NB4 (cell line): Measurements from ENCODE around the gene ABLIM2.

Experiments
- MYC ChIP-seq: IDR thresholded peaks from 2 replicates; pipeline ENCODE4 v1.6.1; 2011; ENCODE audit warnings: low read depth, low read length
- POLR2A ChIP-seq: IDR thresholded peaks from 2 replicates; pipeline ENCODE4 v1.6.1; 2011; ENCODE audit warnings: mild to moderate bottlenecking; ENCODE audit not compliant: insufficient read length; ENCODE audit errors: extremely low read depth
- TF ChIP-seq, protein P1 (sequence below): IDR thresholded peaks from one replicate; pipeline ENCODE4 v1.5.1; 2012; ENCODE audit warnings: low read depth, low read length
- TF ChIP-seq, protein P2 (sequence below): IDR thresholded peaks from 2 replicates; pipeline ENCODE4 v1.6.1; 2011; ENCODE audit warnings: low read depth, low read length

DNA sequence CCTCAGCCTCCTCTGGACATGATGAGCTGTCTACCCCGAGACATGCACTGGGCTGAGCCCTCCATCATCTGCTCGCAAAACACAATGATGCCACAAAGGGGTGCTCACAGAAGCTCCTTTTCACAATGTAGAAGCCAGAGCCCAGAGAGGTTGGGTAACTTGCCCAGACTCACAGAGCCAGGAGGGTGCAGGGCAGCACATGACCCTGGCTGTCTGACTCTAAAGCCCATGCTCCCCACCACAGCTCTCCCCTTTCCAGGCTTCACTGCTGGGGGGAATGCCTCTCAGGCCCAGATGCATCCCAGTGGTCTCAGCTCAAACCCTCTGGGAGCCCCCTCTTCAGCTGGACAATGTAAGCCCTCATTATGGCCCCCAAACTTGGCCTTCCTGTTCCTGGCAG is 120.5 kb downstream of the ABLIM2 start:
- TF ChIP-seq MYC: no peak
- no peak for TF ChIP-seq POLR2A
- TF ChIP-seq, protein P1, sequence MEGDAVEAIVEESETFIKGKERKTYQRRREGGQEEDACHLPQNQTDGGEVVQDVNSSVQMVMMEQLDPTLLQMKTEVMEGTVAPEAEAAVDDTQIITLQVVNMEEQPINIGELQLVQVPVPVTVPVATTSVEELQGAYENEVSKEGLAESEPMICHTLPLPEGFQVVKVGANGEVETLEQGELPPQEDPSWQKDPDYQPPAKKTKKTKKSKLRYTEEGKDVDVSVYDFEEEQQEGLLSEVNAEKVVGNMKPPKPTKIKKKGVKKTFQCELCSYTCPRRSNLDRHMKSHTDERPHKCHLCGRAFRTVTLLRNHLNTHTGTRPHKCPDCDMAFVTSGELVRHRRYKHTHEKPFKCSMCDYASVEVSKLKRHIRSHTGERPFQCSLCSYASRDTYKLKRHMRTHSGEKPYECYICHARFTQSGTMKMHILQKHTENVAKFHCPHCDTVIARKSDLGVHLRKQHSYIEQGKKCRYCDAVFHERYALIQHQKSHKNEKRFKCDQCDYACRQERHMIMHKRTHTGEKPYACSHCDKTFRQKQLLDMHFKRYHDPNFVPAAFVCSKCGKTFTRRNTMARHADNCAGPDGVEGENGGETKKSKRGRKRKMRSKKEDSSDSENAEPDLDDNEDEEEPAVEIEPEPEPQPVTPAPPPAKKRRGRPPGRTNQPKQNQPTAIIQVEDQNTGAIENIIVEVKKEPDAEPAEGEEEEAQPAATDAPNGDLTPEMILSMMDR: no peak
- TF ChIP-seq, protein P2, sequence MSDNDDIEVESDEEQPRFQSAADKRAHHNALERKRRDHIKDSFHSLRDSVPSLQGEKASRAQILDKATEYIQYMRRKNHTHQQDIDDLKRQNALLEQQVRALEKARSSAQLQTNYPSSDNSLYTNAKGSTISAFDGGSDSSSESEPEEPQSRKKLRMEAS: no peak
